HG03565 (cell line): Measurements from ENCODE around the gene MAPK4.
"Not testable (repeated sequence)": the region's sequence is repeated elsewhere in the genome, so short reads cannot be mapped to it uniquely, and the experiment has no call there.

ENCODE experiments used
- ATAC-seq: cut with Tn5 transposase; IDR thresholded peaks from one replicate; pipeline ENCODE4 v1.9.1; 2021; ENCODE audit warnings: mild to moderate bottlenecking, moderate library complexity; ENCODE audit not compliant: unreplicated experiment

MAPK4 gene

DNA sequence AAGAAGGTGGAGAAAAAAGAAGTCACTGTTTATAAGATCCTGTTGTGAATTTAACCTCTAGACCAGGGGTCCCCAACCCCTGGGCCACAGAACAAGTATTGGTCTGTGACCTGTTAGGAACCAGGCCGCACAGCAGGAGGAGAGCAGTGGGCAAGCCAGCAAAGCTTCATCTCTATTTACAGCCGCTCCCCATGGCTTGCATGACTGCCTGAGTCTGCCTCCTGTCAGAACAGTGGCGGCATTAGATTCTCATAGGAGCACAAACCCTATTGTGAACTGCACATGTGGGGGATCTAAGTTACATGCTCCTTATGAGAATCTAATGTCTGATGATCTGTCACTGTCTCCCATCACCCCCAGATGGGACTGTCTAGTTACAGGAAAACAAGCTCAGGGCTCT, 13.3 kb downstream of the MAPK4 start:
- ATAC-seq, result not testable (repeated sequence)

DNA sequence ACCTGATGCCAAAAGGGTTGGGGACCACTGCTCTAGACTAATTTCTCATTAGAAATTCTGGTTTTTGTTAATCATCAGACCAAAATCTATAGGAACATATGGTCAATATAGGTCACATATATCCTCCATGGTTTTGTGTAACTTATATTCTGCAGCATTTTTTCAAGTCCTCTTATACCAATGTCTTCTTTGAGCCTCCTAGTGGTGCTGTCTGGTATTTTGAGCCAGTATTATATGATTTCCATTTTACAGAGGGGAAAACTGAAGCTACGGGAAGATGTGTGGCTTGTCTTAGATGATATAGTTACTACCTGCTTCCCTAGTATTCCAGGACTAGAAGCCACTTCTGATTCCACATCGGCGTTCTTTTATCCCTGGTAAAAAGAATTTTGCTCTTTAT, 13.8 kb downstream of the MAPK4 start:
- no peak for ATAC-seq

DNA sequence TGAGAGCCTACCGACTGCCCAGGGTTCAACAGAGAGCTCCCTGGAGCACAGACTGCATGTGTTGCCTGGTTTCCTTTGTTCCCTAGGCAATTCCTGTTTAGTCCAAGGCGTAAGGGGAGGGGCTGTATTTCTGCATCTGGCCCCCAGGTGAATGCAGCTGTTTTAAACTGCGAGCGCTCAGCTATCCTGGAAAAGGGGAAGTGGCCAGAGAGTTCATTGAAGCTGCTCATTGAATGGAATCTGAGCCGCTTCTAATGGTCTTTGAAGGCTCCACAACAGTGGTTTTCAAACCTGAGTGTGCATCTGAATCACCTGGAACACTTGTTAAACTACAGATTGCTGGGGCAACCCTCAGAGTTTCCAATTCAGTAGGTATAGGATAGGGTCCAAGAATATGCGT, 18.1 kb downstream of the MAPK4 start:
- ATAC-seq, result no peak

DNA sequence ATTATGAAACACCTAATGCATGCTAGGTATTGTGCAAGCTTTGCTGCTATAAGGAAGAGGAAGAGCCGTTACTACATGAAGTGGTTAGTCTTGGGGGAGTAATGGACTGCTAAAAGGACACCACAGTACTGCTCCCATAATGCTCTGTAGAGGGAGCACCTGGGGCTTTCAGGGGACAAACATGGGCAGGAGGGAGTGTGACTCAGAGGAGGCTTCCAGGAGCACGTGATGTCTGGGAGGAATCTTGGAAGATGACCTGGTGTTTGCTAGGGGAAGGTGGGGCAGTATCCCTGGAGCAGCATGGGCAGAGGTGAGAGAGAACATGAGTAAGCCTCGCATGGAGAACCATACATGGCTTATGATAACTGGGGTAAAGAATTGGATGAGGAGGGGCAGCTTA, 18.8 kb downstream of the MAPK4 start:
- ATAC-seq, result no peak

DNA sequence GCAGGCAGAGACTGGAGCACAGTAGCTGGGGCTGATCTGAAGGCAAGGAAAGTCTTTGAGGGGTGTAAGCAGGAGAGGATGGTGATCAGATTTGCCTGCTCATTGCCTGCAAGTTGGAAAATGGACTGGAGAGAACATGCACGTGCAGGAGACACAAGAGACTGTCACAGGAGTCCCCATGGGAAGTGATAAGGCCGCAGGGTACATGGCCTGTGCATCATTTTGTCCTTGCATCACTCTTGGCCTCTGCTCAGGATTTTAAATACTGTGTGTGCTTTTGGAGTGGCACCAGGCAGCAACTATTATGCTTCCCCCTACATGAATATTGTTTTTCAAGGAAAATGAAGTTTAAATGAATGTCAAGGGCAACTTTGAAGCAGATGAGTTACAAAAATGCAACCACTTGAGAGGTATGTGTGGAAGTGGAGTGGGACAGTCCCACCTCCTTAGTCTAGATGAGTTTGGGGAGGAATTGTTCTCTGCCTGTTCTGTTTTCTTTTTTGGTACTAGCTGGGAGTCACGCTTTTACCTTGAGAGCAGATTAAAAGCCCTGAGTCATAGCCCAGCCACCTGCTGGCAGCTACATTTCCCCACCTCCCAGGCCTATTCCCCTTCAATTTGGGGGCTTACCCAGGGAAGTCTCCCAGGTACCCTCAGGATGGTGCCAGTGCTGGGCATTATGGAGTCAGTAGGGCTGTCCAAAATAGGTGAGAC, 19.3 kb downstream of the MAPK4 start:
- no peak for ATAC-seq

DNA sequence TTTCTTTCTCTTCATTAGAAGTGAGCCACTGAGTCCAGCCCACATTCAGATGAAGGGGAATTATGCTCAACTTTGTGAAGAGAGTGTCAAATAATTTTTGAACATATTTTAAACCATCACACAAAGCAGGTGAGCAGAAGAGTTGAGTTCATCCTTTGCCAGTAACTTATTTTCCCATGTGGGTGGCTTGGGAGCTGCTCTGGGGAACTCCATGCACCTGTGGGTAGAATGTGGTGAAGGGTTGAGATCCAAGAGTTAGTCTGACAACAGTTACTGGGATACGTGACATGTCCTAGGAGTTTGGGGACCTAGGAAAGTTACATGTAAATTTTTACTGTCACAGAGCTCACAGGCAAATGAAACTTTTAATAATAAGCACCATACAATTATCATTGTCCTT, 21.6 kb downstream of the MAPK4 start:
- ATAC-seq, result no peak

DNA sequence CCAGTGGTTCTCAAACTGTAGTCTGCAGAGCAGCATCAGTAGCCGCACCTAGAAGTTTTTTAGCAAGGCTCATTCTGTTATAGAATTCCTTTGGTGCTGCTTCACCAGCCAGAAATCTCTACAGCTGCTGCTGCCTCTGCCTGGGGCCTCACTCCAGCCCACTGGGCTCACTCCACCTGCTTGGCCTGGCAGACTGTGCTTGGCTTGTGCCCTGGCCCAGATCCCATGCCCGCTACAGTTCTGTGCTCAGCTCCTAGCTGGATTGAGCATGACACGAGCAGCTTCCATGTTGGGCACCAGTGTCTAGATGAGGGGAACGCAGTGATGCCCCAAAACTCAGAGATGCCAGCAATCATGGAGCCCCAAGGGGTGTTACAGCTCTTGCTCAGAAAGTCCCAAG, 22.6 kb downstream of the MAPK4 start:
- ATAC-seq, result no peak

DNA sequence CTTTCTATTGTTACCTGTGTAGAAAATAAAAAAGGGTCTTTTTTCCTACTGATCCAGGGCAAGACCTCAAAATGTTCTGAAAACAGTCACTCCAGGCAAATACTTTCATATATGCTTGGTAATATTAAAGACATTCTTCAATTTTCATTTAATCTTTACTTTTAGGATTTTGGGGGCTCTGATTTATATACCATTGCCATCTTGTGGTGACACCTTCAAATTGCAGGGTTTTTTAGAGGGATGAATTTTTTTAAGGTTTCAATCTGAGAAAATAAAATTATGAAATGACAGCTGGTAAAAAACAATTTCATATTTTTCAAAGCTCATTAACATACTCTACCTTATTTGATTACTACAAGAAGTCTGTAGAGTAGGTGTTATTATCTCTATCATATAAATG, 26.8 kb downstream of the MAPK4 start:
- no peak for ATAC-seq

DNA sequence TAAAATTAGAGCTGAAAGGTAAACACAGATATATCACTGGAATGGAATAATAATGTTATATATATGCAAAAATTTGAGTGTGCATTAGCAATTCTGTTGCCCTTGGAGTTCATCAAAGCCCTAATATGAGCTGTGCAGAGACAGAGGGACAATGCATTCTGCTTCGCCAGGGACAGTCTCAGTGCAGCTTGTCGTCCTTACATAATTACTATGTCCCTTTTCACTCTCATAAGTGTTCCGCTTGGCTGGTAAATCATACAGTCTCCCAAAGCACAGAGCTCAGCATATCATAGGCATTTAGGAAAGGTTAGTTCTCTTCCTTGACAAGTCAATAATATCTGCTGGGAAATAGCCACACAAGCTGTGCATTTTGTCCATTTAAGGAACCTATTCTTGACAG, 30.7 kb downstream of the MAPK4 start:
- ATAC-seq, result no peak

DNA sequence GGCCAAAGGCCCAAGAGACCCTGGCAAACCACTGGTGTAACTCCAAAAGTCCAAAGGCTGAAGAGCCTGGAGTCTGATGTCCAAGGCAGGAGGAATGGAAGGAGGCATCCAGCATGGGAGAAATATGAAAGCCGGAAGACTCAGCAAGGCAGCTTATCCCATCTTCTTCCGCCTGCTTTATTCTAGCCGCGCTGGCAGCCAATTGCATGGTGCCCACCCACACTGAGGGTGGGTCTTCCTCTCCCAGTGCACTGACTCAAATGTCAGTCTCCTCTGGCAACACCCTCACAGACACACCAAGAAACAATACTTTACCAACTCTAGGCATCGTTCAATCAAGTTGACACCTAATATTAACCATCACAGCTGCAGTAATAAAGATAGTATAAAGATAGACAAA, 34.1 kb downstream of the MAPK4 start:
- no peak for ATAC-seq

DNA sequence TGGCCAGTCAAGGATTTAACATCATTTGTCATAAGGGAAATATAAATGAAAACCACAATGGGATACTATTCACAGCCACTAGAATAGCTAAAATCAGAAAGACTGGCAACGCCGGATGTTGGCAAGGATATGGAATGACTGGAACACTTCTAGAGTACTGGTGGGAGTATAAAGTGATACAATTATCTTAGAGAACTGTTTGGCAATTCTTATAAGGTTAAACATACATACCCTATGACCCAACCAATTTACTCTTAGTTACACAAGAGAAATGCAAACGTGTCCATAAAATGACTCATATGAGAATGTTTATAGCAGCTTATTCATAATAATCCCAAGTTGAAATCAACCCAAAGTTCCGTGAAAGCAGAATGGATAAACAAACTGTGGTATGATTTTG, 35.1 kb downstream of the MAPK4 start:
- no peak for ATAC-seq

DNA sequence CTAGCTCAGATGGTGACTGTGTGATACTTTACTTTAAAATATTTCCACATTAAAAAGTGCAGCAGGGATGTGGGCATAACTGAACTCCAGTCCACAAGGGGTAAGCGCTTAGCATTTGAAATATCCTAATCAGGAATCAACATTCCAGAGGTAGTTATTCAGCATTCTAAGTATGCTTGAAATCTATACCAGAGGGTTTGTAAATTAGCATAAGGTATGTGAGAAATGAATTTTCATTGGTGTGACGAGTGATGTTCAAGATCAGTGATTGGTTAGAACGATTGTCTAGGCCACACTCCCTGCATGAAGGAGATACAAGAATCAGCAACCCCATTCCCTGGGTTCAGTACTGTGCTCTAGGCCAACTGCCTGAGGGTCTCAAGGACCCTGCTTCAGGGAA, 42.6 kb downstream of the MAPK4 start:
- ATAC-seq, result no peak

DNA sequence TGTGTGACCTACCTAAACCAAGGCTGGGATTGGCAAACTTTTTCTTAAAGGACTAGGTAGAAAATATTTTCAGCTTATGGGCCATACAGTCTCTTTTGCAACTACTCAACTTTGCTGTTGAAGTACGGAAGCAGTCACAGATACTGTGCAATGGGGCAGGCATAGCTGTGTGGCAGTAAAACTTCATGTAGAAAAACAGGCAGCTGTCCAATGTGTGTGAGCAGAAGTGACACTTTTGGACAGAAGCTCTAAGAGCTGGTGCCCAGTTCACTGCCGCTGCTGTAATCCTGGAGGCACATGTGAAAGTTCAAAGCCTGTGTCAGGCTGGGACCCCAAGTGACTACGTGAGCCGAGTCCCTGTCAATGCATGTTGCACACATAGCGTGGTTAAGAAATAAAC, 46.7 kb downstream of the MAPK4 start:
- ATAC-seq, result no peak

DNA sequence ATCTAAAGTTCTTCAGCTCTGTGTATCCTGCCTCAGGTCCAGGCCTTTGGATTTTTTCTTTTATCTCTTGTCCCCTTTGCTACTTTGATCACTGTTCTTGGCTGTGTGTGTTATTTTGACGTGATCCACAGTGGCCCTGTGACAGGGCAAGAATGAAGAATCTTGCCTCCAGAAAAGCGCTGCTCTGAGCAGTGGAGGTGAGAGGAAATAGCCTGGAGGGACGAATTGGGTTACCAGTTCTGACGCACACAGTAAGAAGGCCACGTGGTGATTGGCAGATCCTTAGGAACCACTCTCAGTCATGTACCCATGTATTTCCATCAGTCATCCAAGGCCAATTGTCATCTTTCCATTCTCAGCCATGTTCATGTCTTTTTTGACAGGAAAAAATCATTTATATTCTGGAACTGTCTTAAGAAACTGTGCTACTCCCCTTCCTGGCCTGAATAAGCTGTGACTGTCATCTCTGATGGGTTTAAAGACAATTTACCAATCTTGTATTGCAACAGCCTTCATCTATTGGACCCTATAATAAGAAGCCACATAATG, 47.6 kb downstream of the MAPK4 start:
- no peak for ATAC-seq

DNA sequence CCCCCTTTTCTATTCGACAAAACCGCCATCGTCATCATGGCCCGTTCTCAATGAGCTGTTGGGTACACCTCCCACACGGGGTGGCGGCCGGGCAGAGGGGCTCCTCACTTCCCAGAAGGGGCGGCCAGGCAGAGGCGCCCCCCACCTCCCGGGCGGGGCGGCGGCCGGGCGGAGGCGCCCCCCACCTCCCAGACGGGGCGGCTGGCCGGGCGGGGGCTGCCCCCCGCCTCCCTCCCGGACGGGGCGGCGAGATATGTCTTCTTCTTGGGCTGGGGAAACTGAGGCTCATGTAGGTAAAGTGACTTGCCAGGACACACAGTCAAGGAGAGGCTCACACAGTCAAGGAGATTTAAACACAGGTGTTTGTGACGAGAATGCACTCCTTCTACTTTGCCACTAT, 49.3 kb downstream of the MAPK4 start:
- ATAC-seq, result not testable (repeated sequence)

DNA sequence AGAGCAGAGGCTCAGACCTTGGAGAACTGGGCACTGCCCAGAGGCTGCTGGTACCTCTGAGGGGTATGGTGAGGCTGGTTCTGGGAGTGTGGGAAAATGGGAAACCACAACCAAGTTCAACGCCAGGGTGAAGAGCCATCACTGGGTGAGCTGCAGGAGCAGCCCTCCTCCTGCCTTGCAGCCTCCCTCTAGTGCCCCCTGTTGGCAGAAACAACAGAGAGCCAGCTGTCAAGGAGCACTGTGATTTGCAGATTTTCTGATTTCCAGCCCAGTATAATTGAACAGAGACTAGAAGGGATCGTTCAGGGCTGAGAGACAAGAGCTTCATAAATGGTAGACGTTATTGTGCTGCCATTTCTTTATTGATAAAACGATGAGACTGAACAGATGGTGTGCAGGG, 50.5 kb downstream of the MAPK4 start:
- ATAC-seq, result no peak

DNA sequence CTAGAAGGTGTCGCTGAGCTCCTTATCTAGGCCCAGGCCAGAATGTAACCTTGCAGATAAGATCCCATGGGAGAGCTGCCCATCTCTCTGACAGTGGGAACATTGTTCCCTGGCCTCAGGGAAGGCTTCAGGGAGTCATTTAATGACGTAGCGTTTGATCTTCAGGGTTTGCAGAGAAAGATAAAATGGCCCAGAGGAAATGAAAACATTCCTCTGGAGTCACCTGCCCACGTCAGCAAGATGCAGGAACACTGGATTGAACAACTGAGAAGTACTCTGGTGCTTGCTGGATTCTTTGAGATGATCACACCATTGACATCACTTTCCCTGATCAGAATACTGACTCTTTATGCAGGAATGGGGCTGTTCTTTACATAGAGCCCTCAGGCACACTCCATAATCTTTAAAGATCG, 51.6 kb downstream of the MAPK4 start:
- ATAC-seq, result no peak

DNA sequence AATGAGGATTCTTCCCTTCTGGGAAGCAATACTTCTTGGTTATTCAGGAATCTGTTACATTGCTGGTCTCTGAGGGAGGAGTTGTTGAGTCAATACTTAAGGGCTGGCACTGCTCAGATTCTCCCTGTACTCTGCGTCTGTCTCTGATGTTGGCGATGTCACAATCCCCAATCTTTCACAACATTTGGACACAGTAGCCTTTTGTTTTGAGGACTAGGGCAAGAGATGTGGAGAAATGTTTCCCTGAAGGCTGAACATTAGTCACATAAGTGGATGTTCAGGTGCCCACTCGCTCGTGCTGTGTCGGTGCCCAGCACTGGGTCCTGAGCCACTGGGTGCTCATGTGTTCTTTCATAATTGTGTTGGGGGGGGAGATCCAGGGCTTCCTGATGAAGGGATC, 55.0 kb downstream of the MAPK4 start:
- ATAC-seq, result no peak

DNA sequence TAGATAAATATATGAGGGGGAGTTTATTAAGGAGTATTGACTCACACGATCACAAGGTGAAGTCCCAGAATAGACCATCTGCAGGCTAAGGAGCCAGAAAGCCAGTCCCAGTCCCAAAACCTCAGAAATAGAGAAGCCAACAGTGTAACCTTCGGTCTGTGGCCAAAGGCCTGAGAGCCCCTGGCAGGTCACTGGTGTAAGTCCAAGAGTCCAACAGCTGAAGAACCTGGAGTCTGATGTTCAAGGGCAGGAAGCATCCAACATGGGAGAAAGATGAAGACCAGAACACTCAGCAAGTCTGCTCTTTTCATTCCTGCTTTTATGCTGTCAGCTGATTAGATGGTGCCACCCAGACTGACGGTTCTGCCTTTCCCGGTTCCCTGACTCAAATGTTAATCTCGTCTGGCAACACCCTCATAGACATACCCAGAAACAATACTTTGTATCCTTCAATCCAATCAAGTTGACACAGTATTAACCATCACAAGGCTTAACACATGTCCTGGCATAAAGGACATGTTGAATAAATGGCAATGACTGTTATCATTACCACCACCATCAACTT, 56.7 kb downstream of the MAPK4 start:
- no peak for ATAC-seq

DNA sequence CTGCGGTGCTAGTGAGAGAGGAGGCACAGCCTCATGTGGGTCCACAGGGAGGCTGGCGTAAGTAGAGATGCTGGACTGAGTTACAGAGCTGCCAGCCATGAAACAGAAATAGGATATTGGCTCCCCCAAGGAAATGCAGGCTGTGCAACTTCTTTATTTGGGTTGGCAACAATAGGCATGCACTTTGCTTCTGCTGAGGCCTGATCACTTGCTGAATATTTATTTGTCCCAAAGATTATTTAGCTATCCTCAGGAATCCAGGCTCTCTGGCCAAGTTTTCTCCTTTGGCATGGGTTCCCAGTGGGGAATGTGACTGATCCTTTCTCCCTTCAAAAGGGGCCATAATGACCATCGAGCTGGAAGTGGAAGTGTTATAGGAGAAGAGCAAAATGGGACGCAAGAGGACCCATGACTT, 60.0 kb downstream of the MAPK4 start:
- ATAC-seq, result no peak

DNA sequence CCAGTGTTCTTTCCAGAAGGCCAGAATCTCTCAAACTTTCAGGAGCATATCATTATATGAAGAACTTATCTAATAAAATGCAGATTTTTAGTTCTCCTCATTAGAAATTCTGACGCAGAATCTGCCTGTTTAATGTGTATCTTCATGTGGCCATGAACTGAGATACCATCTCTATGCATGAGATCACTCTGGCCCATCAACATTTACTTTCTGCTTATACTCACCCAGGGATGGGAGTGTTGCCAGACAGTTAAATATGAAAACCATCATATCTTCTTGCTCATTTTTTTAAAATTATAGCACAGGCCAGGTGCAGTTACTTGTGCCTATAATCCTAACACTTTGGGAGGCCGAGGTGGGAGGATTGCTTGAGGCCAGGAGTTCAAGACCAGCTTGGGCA, 60.4 kb downstream of the MAPK4 start:
- no peak for ATAC-seq

DNA sequence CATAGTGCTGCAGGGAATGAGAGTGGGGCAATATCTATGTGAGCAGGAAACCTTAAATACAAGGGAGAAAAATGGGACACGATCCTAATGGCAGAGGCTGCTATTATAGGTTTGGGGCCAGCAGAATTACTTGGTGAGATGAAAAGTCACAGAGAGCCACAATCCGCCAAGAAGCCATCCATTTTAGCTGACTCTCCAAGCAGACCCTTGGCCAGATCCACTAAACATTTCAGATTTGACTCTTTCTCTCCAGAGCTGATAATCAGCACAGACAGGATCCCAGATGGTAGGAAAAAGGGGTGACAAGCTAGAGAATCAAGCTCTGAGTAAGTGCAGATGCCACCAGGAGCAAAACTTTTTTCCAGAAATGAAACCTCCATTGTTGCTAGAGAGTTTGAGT, 61.5 kb downstream of the MAPK4 start:
- no peak for ATAC-seq

DNA sequence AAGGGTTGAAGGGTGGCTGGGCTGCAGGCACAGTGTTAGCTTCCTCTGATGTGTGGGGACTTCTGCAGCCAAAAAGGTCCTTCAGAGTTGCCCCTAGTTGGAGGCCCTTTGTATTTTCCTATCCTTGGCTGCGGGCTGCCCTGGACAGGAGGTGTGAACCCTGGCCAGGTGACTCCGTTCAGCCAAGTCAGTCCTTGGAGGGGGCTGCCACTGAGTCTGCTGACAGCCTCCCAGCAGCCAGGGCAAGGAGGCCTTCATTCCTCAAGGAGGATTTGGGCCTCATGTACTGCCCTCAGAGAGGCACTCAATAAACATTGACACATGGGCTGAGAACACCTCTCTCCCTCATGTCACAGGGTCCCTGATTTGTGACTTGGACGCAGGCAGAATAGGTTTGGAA, 62.4 kb downstream of the MAPK4 start:
- ATAC-seq, result no peak
